Transverse colon (tissue), 4 donors: ENCODE results near the gene CFAP99. TPM values are rescaled to one million over a fixed set of nuclear protein-coding genes. Genes with fewer than 3 reads are reported as not detected.
A peak's percentile ranks its signal among the peaks of the same experiment; 100 is the strongest.

Experiments used
- DNase-seq: peaks from one replicate; pipeline ENCODE4 v3.0.0-alpha.2; 2019
- H3K27ac ChIP-seq, 4 donors: fragments of 200-600 bp; sonication (generic); 2 replicates each; pipeline ENCODE4 v1.5.1; 2016 to 2018; ENCODE audit warnings: inconsistent platforms in 4 of 4
- H3K27me3 ChIP-seq: fragments of 200-600 bp; sonication (generic); 2 replicates; pipeline ENCODE4 v1.5.1; 2017; ENCODE audit warnings: inconsistent platforms
- H3K36me3 ChIP-seq, 4 donors: fragments of 200-600 bp; sonication (generic); 2 replicates each; pipeline ENCODE4 v1.5.1; 2017 to 2019; ENCODE audit warnings: inconsistent platforms in 4 of 4
- H3K4me1 ChIP-seq, 4 donors: fragments of 200-600 bp; sonication (generic); 2 replicates each; pipeline ENCODE4 v1.5.1; 2017 to 2020; ENCODE audit warnings: inconsistent platforms in 4 of 4
- H3K4me3 ChIP-seq, 4 donors: fragments of 200-600 bp; sonication (generic); 1 replicate in 1 of 4; 2 replicates in 3 of 4; pipeline versions ENCODE4 v1.5.1 to v1.6.1; 2017 to 2019; ENCODE audit warnings: inconsistent platforms in 4 of 4
- H3K9me3 ChIP-seq, 2 donors: fragments of 200-600 bp; sonication (generic); 2 replicates each; pipeline ENCODE4 v1.5.1; 2017 to 2019; ENCODE audit warnings: inconsistent platforms in 2 of 2
- EP300 ChIP-seq: sonication (generic); formaldehyde crosslinking; IDR thresholded peaks from one replicate; pipeline ENCODE4 v1.6.1; 2017; ENCODE audit warnings: antibody characterized with exemption, low read depth
- POLR2A ChIP-seq: fragments of 450-650 bp; IDR thresholded peaks from one replicate; pipeline ENCODE4 v1.6.1; 2016; ENCODE audit warnings: antibody characterized with exemption, mild to moderate bottlenecking, moderate library complexity
- POLR2AphosphoS5 ChIP-seq, 3 donors: sonication (generic); formaldehyde crosslinking; IDR thresholded peaks; one replicate each; pipeline ENCODE4 v1.6.1; 2016; ENCODE audit warnings: antibody characterized with exemption in 3 of 3
- WGBS, 2 donors: methylation state at CpG; one replicate each; pipeline ENCODE4 v1.1.5; 2018; ENCODE audit warnings: low coverage in 1 of 2; 5-methylcytosine and 5-hydroxymethylcytosine counted together
- in situ Hi-C, 4 donors: fragments of 200-750 bp; cut with MboI; loops; one replicate each; pipeline versions ENCODE4 v1.15.0 to v1.15.1; 2017; ENCODE audit warnings: low sequenced_read_pairs in 3 of 4, low pct_ligation_motif_present in 1 of 4, low pct_unique_long_range_greater_than_20kb in 1 of 4
- intact Hi-C: fragments of 100-400 bp; cut with DNase I; formaldehyde crosslinking; loops from one replicate; pipeline ENCODE4 v1.15.1; 2023; ENCODE audit warnings: low total_unique reads
- total RNA-seq, 4 donors: library from RNA; depleted of rRNA; stranded (reverse); fragments of >200 nt; gene quantifications; one replicate each; pipeline ENCODE4 v1.1.0, GENCODE V29; 2016
- TF ChIP-seq, protein P1 (sequence below), 5 experiments: fragments of 200-600 bp in 3 of 5; fragments of 450-650 bp in 2 of 5; sonication (generic) in 3 of 5; IDR thresholded peaks; 1 replicate in 2 of 5; 2 replicates in 3 of 5; pipeline ENCODE4 v1.5.1; 2016 to 2017; ENCODE audit warnings: antibody characterized with exemption in 5 of 5, inconsistent platforms in 3 of 5, mild to moderate bottlenecking in 2 of 5, moderate library complexity in 1 of 5

The CFAP99 gene
- total RNA-seq, 4 donors from 2014 or later, result 0.32 to 0.82 (median 0.60) TPM; not detected in 1

DNA sequence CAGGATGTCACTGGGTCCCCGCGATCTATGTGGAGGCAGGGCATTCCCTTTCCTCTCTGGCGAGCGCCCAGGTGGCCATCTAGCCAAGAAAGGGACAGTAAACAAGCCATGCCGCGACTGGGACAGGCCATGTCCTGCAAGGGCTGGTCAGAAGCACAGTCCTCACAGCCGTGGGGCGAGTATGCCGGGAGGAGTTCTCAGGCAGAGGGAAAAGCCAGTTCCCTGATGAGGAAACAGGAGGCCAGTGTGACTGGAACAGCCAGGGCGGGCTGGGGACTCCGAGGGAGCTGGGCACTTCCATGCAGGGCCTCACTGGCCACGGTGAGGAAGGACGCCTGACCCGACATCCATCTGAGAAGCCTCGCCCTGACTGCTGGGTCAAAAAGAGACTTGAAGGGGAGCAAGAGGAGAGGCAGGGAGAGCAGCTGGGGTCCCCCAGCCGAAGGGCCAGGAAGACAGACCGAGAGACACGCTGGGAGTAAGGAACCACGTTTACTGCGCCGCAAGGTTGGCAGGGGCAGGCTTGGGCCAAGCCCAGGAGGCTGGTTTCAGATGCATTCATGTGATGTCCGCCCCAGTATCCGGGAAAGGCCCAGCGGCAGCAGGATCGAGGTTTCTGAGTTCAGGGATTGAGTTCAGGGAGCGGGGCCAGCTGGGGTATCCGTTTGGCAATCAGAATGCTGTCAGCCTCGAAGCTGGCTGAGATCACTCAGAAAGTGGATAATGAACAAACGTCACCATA lies 15.0 kb downstream of the CFAP99 start:
- TF ChIP-seq POLR2AphosphoS5 (IDR thresholded peaks at IDR 0.05) (no peak), POLR2A (no peak), EP300 (no peak)
- TF ChIP-seq, protein P1, sequence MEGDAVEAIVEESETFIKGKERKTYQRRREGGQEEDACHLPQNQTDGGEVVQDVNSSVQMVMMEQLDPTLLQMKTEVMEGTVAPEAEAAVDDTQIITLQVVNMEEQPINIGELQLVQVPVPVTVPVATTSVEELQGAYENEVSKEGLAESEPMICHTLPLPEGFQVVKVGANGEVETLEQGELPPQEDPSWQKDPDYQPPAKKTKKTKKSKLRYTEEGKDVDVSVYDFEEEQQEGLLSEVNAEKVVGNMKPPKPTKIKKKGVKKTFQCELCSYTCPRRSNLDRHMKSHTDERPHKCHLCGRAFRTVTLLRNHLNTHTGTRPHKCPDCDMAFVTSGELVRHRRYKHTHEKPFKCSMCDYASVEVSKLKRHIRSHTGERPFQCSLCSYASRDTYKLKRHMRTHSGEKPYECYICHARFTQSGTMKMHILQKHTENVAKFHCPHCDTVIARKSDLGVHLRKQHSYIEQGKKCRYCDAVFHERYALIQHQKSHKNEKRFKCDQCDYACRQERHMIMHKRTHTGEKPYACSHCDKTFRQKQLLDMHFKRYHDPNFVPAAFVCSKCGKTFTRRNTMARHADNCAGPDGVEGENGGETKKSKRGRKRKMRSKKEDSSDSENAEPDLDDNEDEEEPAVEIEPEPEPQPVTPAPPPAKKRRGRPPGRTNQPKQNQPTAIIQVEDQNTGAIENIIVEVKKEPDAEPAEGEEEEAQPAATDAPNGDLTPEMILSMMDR (IDR thresholded peaks at IDR 0.05), result no peak
- in situ Hi-C loops, result loop anchor here in 1 of 4 donors (25.0 kb wide), 1 partner anchor 221 kb away; no protein-coding TSS in a partner anchor
- Histone ChIP-seq H3K27ac (no peak overlapping the region), H3K27me3 (no peaks in the 10 kb centered on the region), H3K9me3 (no peaks in the 10 kb centered on the region), H3K4me3 (no peak overlapping the region), H3K36me3 (no peaks in the 10 kb centered on the region), H3K4me1 (no peaks in the 10 kb centered on the region)
- DNase-seq, result no peak
- intact Hi-C loops, result no loop called here
- WGBS, 2 donors, result 72 to 100% methylated on average over 6 to 29 of the region's 29 CpGs

- intact Hi-C loops (no loop called here), in situ Hi-C loops (loop anchor here in 1 of 4 donors (25.0 kb wide), 1 partner anchor 222 kb away; no protein-coding TSS in a partner anchor)
- TF ChIP-seq, protein P1 (IDR thresholded peaks at IDR 0.05), result no peak
- TF ChIP-seq POLR2AphosphoS5 (IDR thresholded peaks at IDR 0.05) (no peak), EP300 (no peak), POLR2A (no peak)
- Histone ChIP-seq H3K4me3 (no peak overlapping the region), H3K36me3 (no peaks in the 10 kb centered on the region), H3K9me3 (no peaks in the 10 kb centered on the region), H3K27ac (no peak overlapping the region), H3K27me3 (no peaks in the 10 kb centered on the region), H3K4me1 (no peaks in the 10 kb centered on the region)
- no peak for DNase-seq
- 67 to 70% methylated on average over 4 to 9 of the region's 9 CpGs for whole genome bisulfite sequencing, 2 donors
These were observed 15.7 kb downstream of the CFAP99 start for GRCh38 chr4:2434420-2434819.

- no peaks in the 10 kb centered on the region for H3K4me1 ChIP-seq
- 6 to 46% methylated on average over 3 to 10 of the region's 10 CpGs for WGBS, 2 donors
- no peak for DNase-seq
- no peak overlapping the region for H3K4me3 ChIP-seq
- intact Hi-C loops, result no loop called here
- no peak overlapping the region for H3K27ac ChIP-seq
- no peak for TF ChIP-seq POLR2AphosphoS5 (IDR thresholded peaks at IDR 0.05)
- TF ChIP-seq, protein P1 (IDR thresholded peaks at IDR 0.05), result peak in 2 of 5 experiments; percentile 29 to 34
- no peaks in the 10 kb centered on the region for H3K36me3 ChIP-seq
- H3K27me3 ChIP-seq, result no peaks in the 10 kb centered on the region
- no peaks in the 10 kb centered on the region for H3K9me3 ChIP-seq
- in situ Hi-C loops, result loop anchor here in 1 of 4 donors (25.0 kb wide), 1 partner anchor 224 kb away; no protein-coding TSS in a partner anchor
These were observed 17.5 kb downstream of the CFAP99 start for GRCh38 chr4:2436301-2436700.

DNA sequence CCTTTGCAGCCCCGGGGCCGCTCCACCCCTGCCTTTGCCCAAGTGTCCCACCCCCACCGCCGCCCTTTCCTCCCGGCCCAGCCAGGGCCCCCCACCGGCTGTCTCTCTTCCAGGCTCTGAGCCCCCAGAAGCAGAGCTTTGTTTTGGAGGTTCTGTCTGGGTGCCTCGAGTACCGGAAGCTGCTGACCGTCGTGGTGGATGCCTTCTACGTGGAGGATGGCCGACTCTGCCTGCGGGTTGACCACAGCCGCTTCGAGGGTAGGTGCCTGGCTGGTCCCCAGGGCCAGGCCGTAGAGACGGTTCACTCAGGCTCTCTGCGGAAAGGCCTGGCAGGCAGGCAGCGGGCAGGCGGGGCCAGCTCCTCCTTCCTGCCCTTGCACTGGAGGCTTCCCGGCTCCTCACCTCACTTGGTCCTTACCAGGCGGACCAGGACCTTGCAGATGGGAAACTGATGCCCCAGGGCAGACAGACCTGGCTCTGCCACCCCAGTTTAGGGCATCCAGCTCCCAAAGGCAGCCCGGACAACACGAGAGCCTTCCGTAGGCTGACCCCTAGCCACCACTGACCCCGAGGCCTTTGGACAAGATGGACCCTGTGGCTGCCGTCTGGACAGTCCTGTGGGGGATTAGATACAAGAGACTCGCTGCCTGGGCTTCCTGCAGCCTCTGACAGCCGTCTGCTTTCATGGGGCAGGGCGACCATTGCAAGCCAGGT lies 18.2 kb downstream of the CFAP99 start:
- Histone ChIP-seq H3K9me3 (no peaks in the 10 kb centered on the region), H3K27ac (no peak overlapping the region), H3K27me3 (no peaks in the 10 kb centered on the region), H3K4me3 (no peak overlapping the region), H3K36me3 (no peaks in the 10 kb centered on the region), H3K4me1 (no peaks in the 10 kb centered on the region)
- TF ChIP-seq, protein P1 (IDR thresholded peaks at IDR 0.05), result no peak
- TF ChIP-seq POLR2AphosphoS5 (IDR thresholded peaks at IDR 0.05) (no peak), POLR2A (no peak), EP300 (no peak)
- in situ Hi-C loops (loop anchor here in 1 of 4 donors (25.0 kb wide), 1 partner anchor 225 kb away; no protein-coding TSS in a partner anchor), intact Hi-C loops (no loop called here)
- DNase-seq, result no peak
- 60 to 81% methylated on average over 1 to 24 of the region's 30 CpGs for WGBS, 2 donors
